HG03159 (cell line): ENCODE measurements around the gene RANBP17.

Experiments used
- ATAC-seq: cut with Tn5 transposase; IDR thresholded peaks from one replicate; pipeline ENCODE4 v1.9.1; 2021; ENCODE audit warnings: mild to moderate bottlenecking, moderate library complexity; ENCODE audit not compliant: unreplicated experiment

RANBP17 gene

DNA sequence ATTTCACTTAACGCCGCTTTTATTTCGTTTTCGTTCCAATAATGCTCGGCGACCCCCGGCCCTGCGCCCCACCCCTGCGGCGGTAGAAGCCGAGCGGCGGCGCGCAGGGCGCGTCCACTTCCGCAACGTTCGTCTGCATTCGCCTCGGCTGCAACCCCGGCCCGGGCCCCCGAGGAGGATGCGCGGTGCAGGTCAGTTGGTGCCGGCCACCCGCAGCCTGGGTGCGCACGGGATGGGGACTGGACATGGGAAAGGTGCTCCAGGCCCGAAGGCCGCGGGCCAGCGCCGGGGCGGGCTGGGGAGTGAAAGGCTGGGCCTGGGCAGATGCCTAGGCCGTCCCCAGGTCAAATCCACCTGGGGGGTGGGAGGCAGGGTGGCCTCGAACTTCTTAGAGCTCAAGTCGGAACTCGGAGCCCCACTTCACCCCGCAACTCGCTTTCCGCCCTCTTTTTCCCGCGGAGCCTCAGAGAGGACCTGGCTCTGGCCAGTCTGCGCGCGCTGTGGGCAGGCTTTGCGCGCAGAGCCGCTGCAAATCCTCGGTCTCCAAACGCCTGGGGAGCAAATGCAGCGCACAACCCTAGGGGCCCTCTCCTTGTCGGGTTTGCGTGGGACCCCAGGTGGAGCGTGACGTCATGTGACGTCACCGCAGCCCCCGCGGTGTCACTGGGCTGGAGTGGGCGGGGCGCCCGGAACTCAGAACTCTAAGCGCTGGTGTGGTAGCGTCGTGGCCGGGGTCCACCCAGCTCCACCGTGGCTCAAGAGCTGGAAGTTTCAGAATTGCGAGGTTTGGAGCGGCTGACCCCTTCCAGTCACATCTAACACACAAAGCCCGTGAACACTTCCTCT is 450.5 kb downstream of the RANBP17 start:
- no peak for ATAC-seq

DNA sequence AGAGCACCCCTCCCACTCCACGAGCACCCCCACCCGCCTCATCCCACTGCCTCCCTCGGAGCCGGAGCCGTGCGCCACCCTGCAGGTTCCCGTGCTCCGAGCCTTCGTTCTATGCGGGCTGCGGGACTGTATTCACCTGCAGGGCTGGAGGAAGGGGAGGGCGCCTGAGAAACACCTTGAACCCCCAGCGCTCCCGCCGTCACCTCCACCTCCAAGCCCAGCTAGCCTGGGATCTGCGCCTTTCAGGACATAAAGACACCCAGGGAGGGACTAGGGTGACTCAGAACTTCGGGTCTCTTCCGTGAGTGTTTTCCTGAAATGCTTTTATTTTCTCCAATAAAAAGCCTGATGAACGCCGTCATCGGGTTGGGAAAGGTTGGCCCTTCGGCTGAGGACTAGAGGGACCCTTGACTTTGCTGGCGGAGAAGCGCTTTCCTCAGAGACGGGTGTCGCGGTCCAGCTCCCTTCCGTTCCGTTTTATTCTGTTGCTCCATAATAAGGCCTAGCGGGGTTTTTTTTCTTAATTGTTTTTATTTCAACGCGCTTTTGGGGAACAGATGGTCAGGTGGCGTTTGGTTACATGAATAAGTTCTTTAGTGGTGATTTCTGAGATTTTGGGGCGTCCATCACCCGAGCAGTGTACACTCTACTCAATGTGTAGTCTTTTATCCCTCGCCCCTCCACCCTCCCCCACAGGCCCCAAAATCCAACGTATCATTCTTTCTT is 451.8 kb downstream of the RANBP17 start:
- no peak for ATAC-seq

DNA sequence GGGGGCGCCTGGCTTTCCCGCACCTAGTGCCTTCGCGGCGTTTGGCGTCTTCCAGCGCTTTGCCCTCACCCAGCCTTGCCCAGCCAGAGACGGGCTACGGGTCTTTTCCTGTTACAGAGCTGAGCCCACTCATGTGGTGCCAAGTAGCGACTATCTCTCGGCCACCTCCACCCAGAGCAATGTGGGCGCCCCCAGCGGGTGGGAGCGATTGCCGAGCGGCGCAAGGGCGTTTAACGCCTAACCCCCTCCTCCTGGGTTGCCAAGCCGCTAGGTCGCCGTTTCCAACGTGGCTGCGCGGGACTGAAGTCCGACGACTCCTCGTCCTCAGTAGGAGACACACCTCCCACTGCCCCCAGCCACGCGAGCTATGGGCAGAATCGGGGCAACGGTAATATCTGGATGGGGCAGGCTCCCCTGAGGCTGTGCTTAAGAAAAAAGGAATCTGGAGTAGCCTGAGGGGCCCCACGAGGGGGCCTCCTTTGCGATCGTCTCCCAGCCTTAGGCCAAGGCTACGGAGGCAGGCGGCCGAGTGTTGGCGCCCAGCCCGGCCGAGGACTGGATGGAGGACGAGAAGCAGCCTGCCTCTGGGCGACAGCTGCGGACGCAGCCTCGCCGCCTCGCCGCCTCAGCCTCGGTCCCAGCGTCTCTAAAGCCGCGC is 453.0 kb downstream of the RANBP17 start:
- no peak for ATAC-seq

DNA sequence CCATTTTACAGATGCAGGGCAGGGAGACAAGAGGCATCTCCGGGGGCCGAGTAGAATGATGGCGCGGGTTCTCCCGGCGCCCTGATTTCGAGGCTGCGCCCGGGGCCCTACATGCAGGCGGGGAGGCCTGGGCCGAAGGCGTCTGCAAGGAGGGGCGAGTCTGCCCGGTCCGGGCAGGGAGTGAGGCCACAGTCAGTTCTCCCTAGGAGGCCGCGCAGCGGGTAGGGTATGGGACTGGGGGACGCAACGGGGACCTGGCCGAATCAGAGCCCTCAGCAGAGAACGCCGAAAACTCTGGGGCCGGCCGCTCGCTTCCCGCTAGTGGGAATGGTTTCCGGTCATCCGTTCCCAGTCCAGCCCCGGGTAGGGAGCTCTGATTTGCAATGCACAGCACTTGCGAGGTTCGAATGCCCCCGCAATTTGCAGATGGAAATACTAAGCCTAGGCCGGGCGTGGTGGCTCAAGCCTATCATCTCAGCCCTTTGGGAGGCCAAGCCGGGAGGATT is 453.6 kb downstream of the RANBP17 start:
- ATAC-seq, result no peak

DNA sequence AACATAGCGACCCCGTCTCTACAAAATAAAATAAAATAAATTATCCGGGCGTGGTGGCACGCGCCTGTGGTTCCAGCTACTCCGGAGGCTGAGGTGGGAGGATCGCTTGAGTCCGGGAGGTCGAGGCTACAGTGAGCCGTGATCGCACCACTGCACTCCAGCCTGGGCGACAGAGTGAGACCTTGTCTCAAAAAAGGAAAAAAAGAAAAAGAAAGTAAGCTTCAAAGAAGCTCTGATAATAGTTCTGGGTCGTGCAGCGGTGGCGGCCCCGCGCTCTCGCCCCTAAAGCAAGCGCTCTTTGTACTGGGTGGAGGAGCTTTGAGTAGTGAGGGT is 454.1 kb downstream of the RANBP17 start:
- no peak for ATAC-seq

DNA sequence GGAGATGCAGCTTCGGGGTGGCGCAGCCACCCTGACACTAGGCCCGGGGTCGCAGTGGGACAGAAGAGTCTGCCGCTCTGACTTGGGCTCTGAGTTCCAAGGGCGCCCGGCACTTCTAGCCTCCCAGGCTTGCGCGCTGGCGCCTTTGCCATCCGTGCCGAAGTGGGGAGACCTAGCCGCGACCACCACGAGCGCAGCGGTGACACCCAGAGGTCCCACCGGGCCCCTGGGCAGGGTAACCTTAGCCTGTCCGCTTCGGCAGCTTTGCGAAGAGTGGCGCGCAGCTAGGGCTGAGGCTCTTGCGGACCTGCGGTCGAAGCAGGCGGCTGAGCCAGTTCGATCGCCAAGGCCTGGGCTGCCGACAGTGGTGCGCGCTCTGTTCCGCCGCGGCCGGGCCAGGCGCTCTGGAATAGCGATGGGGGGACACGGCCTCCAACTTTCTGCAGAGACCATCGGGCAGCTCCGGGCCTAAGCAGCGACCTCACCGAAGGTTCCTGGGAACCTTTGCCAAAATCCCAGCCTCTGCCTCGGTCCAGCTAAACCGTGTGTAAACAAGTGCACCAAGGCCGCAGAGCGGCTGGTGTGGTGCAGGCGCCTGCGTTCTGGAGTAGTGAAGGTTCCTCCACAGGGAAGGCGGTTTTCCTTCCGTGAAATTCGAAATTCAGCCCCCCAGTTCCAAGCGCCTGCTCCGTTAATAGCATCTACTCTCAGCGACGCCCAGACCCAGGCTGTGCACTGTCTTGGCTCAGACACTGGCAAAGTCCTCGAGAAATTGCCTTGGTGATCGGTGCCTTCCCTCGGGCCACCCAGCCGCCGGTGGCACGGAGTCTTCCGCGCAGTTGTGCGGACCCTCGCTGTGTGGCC is 454.7 kb downstream of the RANBP17 start:
- no peak for ATAC-seq

DNA sequence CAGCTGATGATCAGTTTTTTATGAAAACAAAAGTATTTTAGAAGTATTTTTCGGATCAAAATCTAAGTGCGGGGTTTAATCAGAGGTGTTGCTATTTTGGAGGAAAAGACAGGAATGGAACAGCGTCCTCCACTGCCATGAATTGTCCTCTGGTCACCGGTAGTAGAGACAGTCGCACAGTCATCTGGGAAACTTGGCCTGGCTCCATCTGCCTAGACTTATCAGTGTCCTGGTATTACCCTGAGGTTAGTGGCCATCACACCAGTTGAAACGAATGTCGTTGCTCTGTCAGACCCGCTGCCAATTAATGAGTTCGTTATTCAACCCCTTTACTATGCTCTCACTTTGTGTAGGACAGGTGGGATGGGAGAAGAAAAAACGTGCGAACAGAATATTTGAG is 455.4 kb downstream of the RANBP17 start:
- ATAC-seq, result no peak

DNA sequence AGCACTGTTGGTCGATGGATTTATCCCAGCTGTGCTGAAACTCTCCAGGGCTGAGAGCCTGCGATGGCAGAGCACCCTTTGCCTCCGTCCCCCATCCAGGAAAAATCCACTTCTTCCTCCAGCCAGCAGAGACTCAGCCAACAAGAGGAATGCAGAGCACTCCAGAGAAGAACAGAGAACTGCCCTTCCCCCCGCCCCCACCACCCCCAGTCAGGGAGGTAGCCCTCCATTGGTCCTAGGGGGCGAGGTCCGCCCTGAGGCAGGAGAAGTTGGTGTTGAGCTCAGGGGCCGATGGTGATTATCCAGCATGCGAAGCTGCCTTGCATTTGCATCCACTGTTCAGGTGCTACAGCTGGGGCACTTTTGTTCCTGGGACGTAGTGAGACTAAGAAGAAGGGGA is 456.2 kb downstream of the RANBP17 start:
- no peak for ATAC-seq

DNA sequence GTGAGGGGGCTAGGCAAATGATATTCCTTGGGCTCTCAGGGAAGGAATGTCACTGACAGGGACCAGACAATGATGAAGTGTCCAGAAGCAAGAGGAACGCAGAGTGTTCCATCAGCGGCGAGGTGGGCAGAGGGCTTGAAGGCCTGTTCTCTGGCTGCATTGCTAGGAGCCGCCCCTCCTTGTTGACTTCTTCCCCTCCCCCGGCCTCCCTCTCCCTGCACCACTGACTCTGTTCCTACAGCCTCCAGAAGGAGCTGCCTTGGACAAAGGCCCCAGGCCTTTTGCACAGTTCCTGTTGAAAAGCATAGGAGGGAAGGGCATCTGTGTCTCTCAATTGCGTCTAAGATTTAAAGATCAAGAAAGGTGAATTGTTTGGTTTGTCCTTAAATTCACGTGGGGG is 459.6 kb downstream of the RANBP17 start:
- no peak for ATAC-seq

DNA sequence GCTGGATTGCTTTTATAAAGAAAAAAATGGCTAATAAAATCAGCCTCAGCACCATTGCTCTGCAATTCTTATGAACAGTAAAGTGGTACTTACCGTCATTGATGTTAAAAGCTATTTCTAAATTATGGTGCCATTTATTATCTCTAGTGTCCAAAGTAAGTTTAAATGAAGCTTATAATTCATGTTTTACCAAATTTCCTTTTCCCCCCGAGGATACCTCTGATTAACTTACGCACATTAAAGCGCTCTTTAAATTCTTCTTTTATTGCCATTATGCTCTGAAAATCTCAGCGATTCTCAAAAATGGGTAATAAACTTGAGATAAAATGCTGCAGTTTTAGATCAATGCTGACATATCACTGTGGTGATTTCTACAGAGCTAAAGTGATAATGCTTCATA is 460.7 kb downstream of the RANBP17 start:
- no peak for ATAC-seq

DNA sequence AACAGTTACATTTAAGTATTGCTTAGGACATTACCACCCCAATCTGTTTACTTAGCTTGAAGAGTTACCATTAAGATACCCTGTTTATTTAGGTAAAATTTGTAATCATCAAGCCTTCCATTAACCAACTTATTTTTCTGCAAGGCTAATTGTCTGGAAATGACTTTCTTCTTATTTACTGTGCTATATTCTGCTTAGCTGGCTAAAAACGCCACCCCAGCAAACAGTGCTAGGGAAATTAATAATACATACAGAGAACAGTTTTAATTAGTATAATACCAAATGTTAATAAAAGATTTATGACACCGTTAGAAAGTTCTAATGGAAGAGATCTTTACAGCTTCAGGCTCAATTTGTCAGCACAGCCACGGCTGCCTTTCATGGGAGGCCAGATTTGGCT is 461.2 kb downstream of the RANBP17 start:
- no peak for ATAC-seq

DNA sequence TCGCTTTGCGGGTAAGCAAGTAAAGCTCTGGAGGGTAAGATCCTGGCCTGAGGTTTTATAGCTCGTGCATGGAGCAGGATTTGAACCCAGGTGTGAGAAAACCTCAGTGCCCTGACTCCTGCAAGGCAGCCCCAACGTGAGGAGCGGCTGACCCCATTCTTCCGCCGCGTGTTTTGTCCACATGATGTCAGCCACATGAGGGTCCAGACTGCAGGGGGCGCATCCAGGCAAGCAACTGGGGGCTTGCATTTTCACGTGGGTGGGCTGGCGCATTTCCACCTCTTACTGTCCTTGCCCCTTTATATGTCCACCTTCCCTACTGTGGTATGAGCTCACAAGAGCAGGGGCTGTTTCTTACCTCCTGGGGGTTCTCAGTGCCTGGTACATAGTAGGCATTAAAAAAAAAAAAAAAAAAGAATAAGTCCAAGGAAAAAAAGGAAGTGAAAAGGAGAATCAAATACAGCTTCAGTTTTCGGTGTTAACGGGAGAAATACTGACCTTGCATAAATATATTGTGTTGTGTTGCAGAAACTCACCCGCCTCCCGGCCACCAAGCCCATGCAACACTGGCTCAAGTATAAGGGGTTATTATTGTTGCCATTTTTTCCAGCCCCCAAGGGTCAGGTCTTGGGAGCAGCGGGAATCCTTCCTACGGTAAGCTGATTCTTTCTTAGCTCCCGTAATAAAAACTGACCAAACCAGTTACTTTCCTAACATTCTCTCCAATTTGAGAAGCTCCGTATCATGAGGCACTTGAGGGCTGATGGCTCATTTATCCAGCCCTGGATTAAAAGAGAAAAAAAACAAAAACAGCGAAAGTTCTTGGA is 462.2 kb downstream of the RANBP17 start:
- no peak for ATAC-seq

DNA sequence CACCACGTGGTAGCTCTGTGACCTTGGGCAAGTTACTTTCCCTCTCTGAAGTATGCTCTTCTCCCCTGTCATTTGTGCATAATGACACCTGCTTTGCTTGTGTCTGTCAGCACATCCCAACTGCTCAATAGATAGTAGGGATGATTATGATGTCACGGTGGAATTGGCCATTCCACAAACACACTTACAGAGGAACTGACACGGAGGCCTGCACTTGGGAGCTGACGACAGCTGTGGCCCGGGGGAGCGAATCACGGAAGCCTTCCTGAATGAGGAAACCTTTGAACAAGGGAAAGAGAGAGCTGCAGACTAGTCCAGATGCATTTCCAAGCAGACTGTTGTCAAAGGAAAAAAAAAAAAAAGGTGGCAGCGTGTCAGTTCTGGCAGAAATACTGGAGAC is 468.2 kb downstream of the RANBP17 start:
- ATAC-seq, result no peak

DNA sequence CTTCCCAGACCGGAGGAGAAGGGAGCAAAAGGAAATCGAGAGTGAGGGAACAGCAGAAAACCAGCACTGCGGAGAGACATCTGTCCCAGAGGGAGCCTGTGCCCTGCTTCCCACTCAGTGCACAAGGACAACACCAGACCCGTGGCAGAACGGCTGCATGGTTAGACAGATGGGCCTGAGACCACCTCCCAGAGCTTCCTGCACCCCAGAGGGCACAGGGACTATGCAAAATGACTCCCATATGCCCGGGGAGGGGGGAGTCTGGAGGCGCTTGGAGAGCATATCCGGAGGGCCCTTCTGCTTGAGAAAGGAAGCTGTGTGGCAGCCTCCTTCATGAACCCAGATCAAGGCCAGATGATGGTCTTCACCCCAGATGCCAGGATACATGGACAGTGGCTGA is 473.8 kb downstream of the RANBP17 start:
- ATAC-seq, result no peak

DNA sequence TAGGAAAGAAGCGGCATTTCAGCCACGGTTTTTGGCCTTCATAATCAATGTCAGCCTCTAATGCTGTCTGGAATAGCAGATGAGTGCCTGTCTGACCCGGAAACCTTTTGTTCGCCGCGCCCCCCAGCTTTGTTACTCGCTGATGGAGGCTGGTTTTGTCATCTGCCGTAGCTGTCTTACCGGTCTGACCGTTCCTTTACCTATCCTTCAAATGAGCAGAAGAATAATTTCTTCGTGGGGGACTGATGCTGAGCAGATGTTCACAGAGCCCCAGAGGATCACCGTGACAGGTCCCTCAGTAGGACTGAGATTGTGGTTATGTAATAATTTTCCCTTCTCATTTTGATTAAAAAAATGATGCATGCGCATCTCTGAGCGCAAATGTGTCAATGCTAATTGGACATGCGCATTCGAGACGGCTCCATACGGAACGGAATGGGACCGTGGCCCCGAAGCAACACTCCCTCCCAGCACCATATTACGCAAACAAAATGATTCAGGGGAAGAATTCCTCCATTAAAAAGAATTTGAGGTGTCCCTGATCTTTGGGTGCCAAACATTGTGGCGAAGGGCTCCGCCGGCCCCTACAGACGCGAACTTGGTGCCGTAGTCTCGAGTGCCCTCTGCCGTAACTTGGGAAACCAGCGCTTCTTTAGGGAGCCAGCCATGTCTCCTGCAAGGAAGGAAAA is 474.8 kb downstream of the RANBP17 start:
- ATAC-seq, result no peak

DNA sequence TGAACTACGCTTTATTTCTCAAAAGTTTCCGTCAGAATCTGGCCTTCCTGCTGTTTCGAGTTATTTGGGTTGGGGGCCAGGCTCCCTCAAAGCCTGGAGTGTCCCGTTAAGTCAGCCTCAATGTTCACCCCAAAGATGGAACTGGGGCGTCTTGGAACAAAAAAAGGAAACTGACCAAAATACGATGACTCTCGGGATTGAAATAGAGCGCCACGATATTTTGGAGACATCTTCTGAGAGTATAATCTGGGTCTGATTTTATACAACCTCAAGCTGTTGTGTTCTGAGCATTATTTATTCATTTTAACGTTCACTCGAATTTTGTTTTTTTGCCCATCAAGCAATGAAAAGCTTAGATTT is 475.4 kb downstream of the RANBP17 start:
- no peak for ATAC-seq

DNA sequence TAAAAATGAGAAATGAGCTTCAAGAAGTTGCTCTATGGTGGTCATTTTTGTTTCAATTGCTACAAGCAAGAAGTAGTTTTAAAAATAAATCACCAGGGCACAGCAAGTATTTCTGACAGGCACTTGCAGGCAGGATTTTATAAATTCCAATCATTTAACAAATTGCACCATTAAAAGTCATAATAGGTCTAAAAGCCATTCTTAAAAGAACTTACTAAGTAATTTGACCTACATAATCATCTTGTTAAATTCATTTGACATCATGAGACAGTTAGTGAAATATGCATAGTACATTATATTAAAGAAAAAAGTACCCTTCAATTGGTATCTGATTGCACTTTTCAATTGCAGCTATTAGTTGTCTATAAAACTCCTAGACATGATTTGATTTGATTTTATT is 478.2 kb downstream of the RANBP17 start:
- no peak for ATAC-seq

DNA sequence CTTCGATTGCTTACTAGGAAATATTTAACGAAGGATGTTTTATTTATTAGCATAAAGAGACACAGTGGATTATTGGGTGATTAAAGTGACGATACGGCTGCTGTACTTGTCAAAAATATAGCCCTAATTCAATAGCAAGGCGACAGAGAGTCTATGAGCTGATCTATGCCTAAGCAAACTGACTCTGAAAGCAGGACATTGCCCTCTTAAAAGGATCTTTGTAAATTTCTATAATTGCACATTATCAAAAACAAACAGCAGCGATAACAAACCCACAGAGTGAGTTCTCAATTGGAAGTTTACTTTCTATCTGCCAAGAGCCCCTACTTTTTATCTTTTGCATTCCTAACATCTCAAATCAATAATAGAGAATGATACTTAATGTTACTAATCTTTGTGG is 478.7 kb downstream of the RANBP17 start:
- ATAC-seq, result no peak

DNA sequence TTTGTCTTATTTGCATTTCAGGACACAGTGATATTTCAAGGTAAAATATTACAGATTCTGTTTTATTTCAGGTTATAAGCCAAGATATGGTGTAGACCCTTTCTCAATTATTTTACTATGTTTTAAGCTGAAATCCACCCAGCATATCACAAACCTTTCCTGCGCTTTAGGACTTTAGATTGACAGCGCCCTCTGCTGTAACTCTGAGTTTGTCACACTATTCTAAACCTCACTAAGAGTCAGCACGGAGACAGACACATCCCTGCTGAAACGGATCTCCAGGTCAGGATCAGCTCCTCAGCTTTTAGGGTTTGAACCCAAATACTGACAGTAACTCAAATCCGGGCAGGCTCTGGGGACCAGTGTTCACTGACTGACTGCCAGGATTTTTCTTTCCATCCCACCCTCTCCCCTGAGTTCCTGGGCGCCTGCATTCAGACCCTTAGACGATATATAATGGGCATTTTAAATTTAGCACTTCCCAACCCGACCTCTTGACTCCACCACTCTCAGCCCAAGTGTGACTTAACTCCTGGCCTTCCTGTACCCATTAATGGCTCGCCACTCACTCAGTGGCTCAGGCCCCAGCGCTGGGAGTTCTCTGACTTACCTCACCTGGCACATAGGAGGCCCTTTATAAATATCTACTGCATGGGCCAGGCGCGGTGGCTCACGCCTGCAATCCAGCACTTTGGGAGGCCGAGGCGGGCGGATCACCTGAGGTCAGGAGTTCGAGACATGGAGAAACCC is 480.7 kb downstream of the RANBP17 start:
- ATAC-seq, result peak; percentile 87
